HCT116 (cell line): Measurements from ENCODE around the gene ODAPH. TPM values are rescaled to one million over a fixed set of nuclear protein-coding genes. Genes with fewer than 3 reads are reported as not detected.

Experiments
- ATAC-seq: fragments of 200-7000 bp; cut with Tn5 transposase; 2 replicates; pipeline ENCODE4 v1.9.1; 2020; ENCODE audit warnings: mild to moderate bottlenecking, moderate library complexity
- BruUV-seq: library from RNA; stranded (reverse); fragments of 400-500 nt; replicated peaks from 2 replicates; lab custom pipeline; 2021; lab: Mats Ljungman, UMichigan
- CTCF ChIA-PET: fragments of 300-600 bp; sonication (Branson Sonifier 250); formaldehyde crosslinking; loops from one replicate; lab custom pipeline; 2021; ENCODE audit warnings: antibody characterized with exemption; lab: Charles Lee
- POLR2A ChIA-PET: fragments of 300-600, 350-600 bp; sonication (Branson Sonifier 250); formaldehyde crosslinking; loops from one replicate; lab custom pipeline; 2021; ENCODE audit warnings: antibody characterized with exemption; lab: Charles Lee
- RAD21 ChIA-PET, 2 experiments: fragments of 300-600 bp; sonication (Branson Sonifier 250); formaldehyde crosslinking; loops; one replicate each; lab custom pipeline; 2023; ENCODE audit warnings: low total read pairs in 2 of 2; ENCODE audit not compliant: uncharacterized antibody in 2 of 2, unreplicated experiment in 2 of 2, low non-redundant PET in 1 of 2; lab: Charles Lee
- DNase-seq: peaks from one replicate; pipeline ENCODE4 v3.0.0-alpha.2; 2010; ENCODE audit warnings: low read depth, low spot score
- H2AFZ ChIP-seq: fragments of 200-600 bp; shearing (Covaris generic), sonication (generic); 2 replicates; pipeline ENCODE4 v1.6.1; 2017; ENCODE audit warnings: low read depth, mixed run types, mixed read lengths, antibody characterized with exemption, low read length; ENCODE audit not compliant: poor library complexity, severe bottlenecking
- H3K27ac ChIP-seq: 2 replicates; pipeline ENCODE4 v1.5.1; 2012; ENCODE audit warnings: low read depth, low read length
- H3K27me3 ChIP-seq: fragments of 200-600 bp; sonication (generic); 2 replicates; pipeline ENCODE4 v1.6.1; 2016; ENCODE audit warnings: mixed run types, low read length, mixed read lengths; ENCODE audit not compliant: insufficient read depth
- H3K36me3 ChIP-seq, 2 experiments: fragments of 200-500 bp in 1 of 2; fragments of 200-600 bp in 1 of 2; sonication (Bioruptor generic) in 1 of 2; sonication (generic) in 1 of 2; 2 replicates each; pipeline versions ENCODE4 v1.5.1 to v1.6.1; 2014 to 2016; ENCODE audit warnings: low read length in 2 of 2, inconsistent platforms in 1 of 2, mixed read lengths in 1 of 2, mixed run types in 1 of 2; ENCODE audit not compliant: insufficient read depth in 2 of 2, control insufficient read depth in 1 of 2
- H3K4me1 ChIP-seq, 2 experiments: fragments of 200-600 bp in 1 of 2; sonication (generic) in 1 of 2; 2 replicates each; pipeline versions ENCODE4 v1.5.1 to v1.6.1; 2012 to 2017; ENCODE audit warnings: low read length in 2 of 2, inconsistent platforms in 1 of 2, mild to moderate bottlenecking in 1 of 2, mixed read lengths in 1 of 2, mixed run types in 1 of 2, moderate library complexity in 1 of 2; ENCODE audit not compliant: insufficient read depth in 2 of 2, control insufficient read depth in 1 of 2
- H3K4me2 ChIP-seq: fragments of 200-600 bp; sonication (generic); 2 replicates; pipeline ENCODE4 v1.6.1; 2017; ENCODE audit warnings: mixed run types, low read length, mixed read lengths
- H3K4me3 ChIP-seq, 2 experiments: fragments of 200-600 bp in 1 of 2; sonication (generic) in 1 of 2; replicated peaks in 1 of 2; 2 replicates each; pipeline ENCODE4 v1.5.1; 2011 to 2016; ENCODE audit warnings: low read length in 2 of 2, control low read depth in 1 of 2, low read depth in 1 of 2, mild to moderate bottlenecking in 1 of 2, mixed read lengths in 1 of 2, mixed run types in 1 of 2
- H3K79me2 ChIP-seq: fragments of 200-600 bp; sonication (generic); 2 replicates; pipeline ENCODE4 v1.6.1; 2017; ENCODE audit warnings: mild to moderate bottlenecking, mixed run types, low read length, moderate library complexity, mixed read lengths; ENCODE audit not compliant: insufficient read depth
- H3K9ac ChIP-seq: fragments of 200-600 bp; sonication (generic); 2 replicates; pipeline ENCODE4 v1.6.1; 2016; ENCODE audit warnings: low read length, mixed read lengths
- H3K9me2 ChIP-seq: fragments of 200-600 bp; sonication (generic), shearing (Covaris generic); 2 replicates; pipeline ENCODE4 v1.6.1; 2017; ENCODE audit warnings: mixed run types, mild to moderate bottlenecking, moderate library complexity; ENCODE audit not compliant: insufficient read depth
- H3K9me3 ChIP-seq, 2 experiments: fragments of 200-500 bp in 1 of 2; fragments of 200-600 bp in 1 of 2; sonication (Bioruptor generic) in 1 of 2; sonication (generic) in 1 of 2; 2 replicates each; pipeline ENCODE4 v1.6.1; 2014 to 2017; ENCODE audit warnings: low read length in 2 of 2, mixed read lengths in 2 of 2, inconsistent platforms in 1 of 2, low read depth in 1 of 2, mild to moderate bottlenecking in 1 of 2, mixed run types in 1 of 2, moderate library complexity in 1 of 2; ENCODE audit not compliant: control insufficient read depth in 1 of 2, insufficient read depth in 1 of 2
- H4K20me1 ChIP-seq: fragments of 200-600 bp; sonication (generic), shearing (Covaris generic); 2 replicates; pipeline ENCODE4 v1.6.1; 2017; ENCODE audit warnings: mixed run types, mild to moderate bottlenecking, moderate library complexity; ENCODE audit not compliant: insufficient read depth
- ELF1 ChIP-seq: IDR thresholded peaks from 2 replicates; pipeline ENCODE4 v1.6.1; 2012; ENCODE audit warnings: low read depth, borderline replicate concordance
- EZH2 ChIP-seq: fragments of 200-600 bp; sonication (generic); IDR thresholded peaks from 2 replicates; pipeline ENCODE4 v1.6.1; 2017; ENCODE audit warnings: antibody characterized with exemption, mixed run types
- FOSL1 ChIP-seq: IDR thresholded peaks from 2 replicates; pipeline ENCODE4 v1.6.1; 2012; ENCODE audit warnings: low read depth
- POLR2A ChIP-seq: IDR thresholded peaks from 2 replicates; pipeline ENCODE4 v1.7.0; 2011; ENCODE audit warnings: borderline replicate concordance; ENCODE audit not compliant: insufficient read depth, insufficient read length; ENCODE audit errors: extremely low read depth
- SIN3A ChIP-seq: IDR thresholded peaks from 2 replicates; pipeline ENCODE4 v1.6.1; 2012; ENCODE audit warnings: low read depth
- SRF ChIP-seq: IDR thresholded peaks from 2 replicates; pipeline ENCODE4 v1.6.1; 2012; ENCODE audit warnings: low read depth
- TCF7L2 ChIP-seq: IDR thresholded peaks from 2 replicates; pipeline ENCODE4 v1.7.0; 2011; ENCODE audit warnings: borderline replicate concordance, inconsistent platforms; ENCODE audit not compliant: insufficient read depth, insufficient read length; ENCODE audit errors: extremely low read depth
- ZNF274 ChIP-seq: fragments of 200-500 bp; sonication (Bioruptor generic); IDR thresholded peaks from 2 replicates; pipeline ENCODE4 v1.6.1; 2014; ENCODE audit warnings: mild to moderate bottlenecking, low read depth, low read length, inconsistent platforms
- intact Hi-C: fragments of 100-400 bp; cut with micrococcal nuclease; formaldehyde crosslinking; loops from 2 replicates; pipeline ENCODE4 v1.10.0; 2022
- total RNA-seq: library from RNA; stranded (reverse); gene quantifications from one replicate; pipeline ENCODE4 v1.2.1, GENCODE V29; 2021; ENCODE audit not compliant: unreplicated experiment
- TF ChIP-seq, protein P1 (sequence below), 3 experiments: fragments of 200-600 bp in 1 of 3; sonication (generic) in 1 of 3; IDR thresholded peaks in 2 of 3; conservative IDR thresholded peaks in 1 of 3; 2 replicates each; pipeline ENCODE4 v1.5.1; 2012 to 2017; ENCODE audit warnings: low read depth in 2 of 3, low read length in 2 of 3, antibody characterized with exemption in 1 of 3, borderline replicate concordance in 1 of 3, control low read depth in 1 of 3, mild to moderate bottlenecking in 1 of 3, mixed read lengths in 1 of 3, mixed run types in 1 of 3, moderate library complexity in 1 of 3; ENCODE audit not compliant: insufficient read depth in 1 of 3
- TF ChIP-seq, protein P2 (sequence below): IDR thresholded peaks from 2 replicates; pipeline ENCODE4 v1.6.1; 2012; ENCODE audit warnings: low read depth
- TF ChIP-seq, protein P3 (sequence below): IDR thresholded peaks from 2 replicates; pipeline ENCODE4 v1.6.1; 2011; ENCODE audit warnings: mild to moderate bottlenecking, low read length, moderate library complexity; ENCODE audit not compliant: insufficient replicate concordance; ENCODE audit errors: extremely low read depth
- TF ChIP-seq, protein P4 (sequence below): IDR thresholded peaks from 2 replicates; pipeline ENCODE4 v1.6.1; 2012

The ODAPH gene
- total RNA-seq, 1 experiment from 2014 or later, result not detected

- intact Hi-C loops, result no loop called here
Measured at GRCh38 chr4:75584067-75584466, 28.2 kb downstream of the ODAPH start.

More at GRCh38 chr4:75584067-75584466, 28.2 kb downstream of the ODAPH start:
- CTCF ChIA-PET, result no interaction called here
- no peaks in the 10 kb centered on the region for H3K79me2 ChIP-seq
- H3K27me3 ChIP-seq, result no peaks in the 10 kb centered on the region
- no peak overlapping the region for H3K4me3 ChIP-seq
- TF ChIP-seq, protein P1, sequence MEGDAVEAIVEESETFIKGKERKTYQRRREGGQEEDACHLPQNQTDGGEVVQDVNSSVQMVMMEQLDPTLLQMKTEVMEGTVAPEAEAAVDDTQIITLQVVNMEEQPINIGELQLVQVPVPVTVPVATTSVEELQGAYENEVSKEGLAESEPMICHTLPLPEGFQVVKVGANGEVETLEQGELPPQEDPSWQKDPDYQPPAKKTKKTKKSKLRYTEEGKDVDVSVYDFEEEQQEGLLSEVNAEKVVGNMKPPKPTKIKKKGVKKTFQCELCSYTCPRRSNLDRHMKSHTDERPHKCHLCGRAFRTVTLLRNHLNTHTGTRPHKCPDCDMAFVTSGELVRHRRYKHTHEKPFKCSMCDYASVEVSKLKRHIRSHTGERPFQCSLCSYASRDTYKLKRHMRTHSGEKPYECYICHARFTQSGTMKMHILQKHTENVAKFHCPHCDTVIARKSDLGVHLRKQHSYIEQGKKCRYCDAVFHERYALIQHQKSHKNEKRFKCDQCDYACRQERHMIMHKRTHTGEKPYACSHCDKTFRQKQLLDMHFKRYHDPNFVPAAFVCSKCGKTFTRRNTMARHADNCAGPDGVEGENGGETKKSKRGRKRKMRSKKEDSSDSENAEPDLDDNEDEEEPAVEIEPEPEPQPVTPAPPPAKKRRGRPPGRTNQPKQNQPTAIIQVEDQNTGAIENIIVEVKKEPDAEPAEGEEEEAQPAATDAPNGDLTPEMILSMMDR (IDR thresholded peaks at IDR 0.05 in 2 of 3, conservative IDR thresholded peaks at IDR 0.05 in 1 of 3; ENCODE audit: borderline replicate concordance in 1 of 3, insufficient read depth in 1 of 3, low read depth in 2 of 3, low read length in 2 of 3), result no peak
- TF ChIP-seq EZH2 (no peak), POLR2A (no peak), SRF (no peak), SIN3A (no peak), ELF1 (no peak), TCF7L2 (no peak), ZNF274 (no peak), FOSL1 (no peak)
- TF ChIP-seq, protein P2, sequence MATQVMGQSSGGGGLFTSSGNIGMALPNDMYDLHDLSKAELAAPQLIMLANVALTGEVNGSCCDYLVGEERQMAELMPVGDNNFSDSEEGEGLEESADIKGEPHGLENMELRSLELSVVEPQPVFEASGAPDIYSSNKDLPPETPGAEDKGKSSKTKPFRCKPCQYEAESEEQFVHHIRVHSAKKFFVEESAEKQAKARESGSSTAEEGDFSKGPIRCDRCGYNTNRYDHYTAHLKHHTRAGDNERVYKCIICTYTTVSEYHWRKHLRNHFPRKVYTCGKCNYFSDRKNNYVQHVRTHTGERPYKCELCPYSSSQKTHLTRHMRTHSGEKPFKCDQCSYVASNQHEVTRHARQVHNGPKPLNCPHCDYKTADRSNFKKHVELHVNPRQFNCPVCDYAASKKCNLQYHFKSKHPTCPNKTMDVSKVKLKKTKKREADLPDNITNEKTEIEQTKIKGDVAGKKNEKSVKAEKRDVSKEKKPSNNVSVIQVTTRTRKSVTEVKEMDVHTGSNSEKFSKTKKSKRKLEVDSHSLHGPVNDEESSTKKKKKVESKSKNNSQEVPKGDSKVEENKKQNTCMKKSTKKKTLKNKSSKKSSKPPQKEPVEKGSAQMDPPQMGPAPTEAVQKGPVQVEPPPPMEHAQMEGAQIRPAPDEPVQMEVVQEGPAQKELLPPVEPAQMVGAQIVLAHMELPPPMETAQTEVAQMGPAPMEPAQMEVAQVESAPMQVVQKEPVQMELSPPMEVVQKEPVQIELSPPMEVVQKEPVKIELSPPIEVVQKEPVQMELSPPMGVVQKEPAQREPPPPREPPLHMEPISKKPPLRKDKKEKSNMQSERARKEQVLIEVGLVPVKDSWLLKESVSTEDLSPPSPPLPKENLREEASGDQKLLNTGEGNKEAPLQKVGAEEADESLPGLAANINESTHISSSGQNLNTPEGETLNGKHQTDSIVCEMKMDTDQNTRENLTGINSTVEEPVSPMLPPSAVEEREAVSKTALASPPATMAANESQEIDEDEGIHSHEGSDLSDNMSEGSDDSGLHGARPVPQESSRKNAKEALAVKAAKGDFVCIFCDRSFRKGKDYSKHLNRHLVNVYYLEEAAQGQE, result no peak
- TF ChIP-seq, protein P3, sequence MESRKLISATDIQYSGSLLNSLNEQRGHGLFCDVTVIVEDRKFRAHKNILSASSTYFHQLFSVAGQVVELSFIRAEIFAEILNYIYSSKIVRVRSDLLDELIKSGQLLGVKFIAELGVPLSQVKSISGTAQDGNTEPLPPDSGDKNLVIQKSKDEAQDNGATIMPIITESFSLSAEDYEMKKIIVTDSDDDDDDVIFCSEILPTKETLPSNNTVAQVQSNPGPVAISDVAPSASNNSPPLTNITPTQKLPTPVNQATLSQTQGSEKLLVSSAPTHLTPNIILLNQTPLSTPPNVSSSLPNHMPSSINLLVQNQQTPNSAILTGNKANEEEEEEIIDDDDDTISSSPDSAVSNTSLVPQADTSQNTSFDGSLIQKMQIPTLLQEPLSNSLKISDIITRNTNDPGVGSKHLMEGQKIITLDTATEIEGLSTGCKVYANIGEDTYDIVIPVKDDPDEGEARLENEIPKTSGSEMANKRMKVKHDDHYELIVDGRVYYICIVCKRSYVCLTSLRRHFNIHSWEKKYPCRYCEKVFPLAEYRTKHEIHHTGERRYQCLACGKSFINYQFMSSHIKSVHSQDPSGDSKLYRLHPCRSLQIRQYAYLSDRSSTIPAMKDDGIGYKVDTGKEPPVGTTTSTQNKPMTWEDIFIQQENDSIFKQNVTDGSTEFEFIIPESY, result no peak
- TF ChIP-seq, protein P4, sequence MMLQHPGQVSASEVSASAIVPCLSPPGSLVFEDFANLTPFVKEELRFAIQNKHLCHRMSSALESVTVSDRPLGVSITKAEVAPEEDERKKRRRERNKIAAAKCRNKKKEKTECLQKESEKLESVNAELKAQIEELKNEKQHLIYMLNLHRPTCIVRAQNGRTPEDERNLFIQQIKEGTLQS, result no peak
- TF ChIP-seq, all 23 proteins: peak for 0
- Histone ChIP-seq H3K4me1 (no peaks in the 10 kb centered on the region), H2AFZ (no peak overlapping the region), H3K9me2 (no peaks in the 10 kb centered on the region), H3K9me3 (no peaks in the 10 kb centered on the region), H3K27ac (no peak overlapping the region), H3K36me3 (no peaks in the 10 kb centered on the region), H3K4me2 (no peak overlapping the region), H3K9ac (no peak overlapping the region), H4K20me1 (no peaks in the 10 kb centered on the region)
- ChIA-PET RAD21 (no interaction called here), POLR2A (no interaction called here)
- no TSS peak for BruUV-seq
- ATAC-seq (no peak), DNase-seq (no peak)
